OCI-LY7 (cell line): ENCODE measurements around the gene ZNF410. TPM values are rescaled to one million over a fixed set of nuclear protein-coding genes. Genes with fewer than 3 reads are reported as not detected.
A peak's percentile ranks its signal among the peaks of the same experiment; 100 is the strongest.

ENCODE experiments used
- BruUV-seq: library from RNA; stranded (reverse); fragments of 400-500 nt; replicated peaks from 2 replicates; lab custom pipeline; 2021; lab: Mats Ljungman, UMichigan
- CTCF ChIA-PET: fragments of 300-600 bp; sonication (Branson Sonifier 250); formaldehyde crosslinking; loops from one replicate; lab custom pipeline; 2022; ENCODE audit warnings: antibody characterized with exemption; ENCODE audit not compliant: unreplicated experiment; lab: Charles Lee
- POLR2A ChIA-PET: fragments of 300-600 bp; sonication (Branson Sonifier 250); formaldehyde crosslinking; loops from one replicate; lab custom pipeline; 2022; ENCODE audit warnings: antibody characterized with exemption; lab: Charles Lee
- DNase-seq: peaks from one replicate; pipeline ENCODE4 v3.0.0-alpha.2; 2015; ENCODE audit warnings: low spot score
- H2AFZ ChIP-seq: fragments of 200-600 bp; sonication (generic), shearing (Covaris generic); 2 replicates; pipeline ENCODE4 v1.6.1; 2014; ENCODE audit warnings: mild to moderate bottlenecking, antibody characterized with exemption, low read length, moderate library complexity
- H3K27ac ChIP-seq: fragments of 200-600 bp; sonication (generic); 2 replicates; pipeline ENCODE4 v1.5.1; 2014; ENCODE audit warnings: mixed run types, low read depth, mild to moderate bottlenecking, moderate library complexity, low read length, inconsistent platforms; ENCODE audit not compliant: poor library complexity, severe bottlenecking
- H3K36me3 ChIP-seq: fragments of 200-600 bp; sonication (generic); 2 replicates; pipeline ENCODE4 v1.6.1; 2014; ENCODE audit warnings: mild to moderate bottlenecking, antibody characterized with exemption, low read length, moderate library complexity, mixed read lengths; ENCODE audit not compliant: insufficient read depth
- H3K4me1 ChIP-seq: fragments of 200-600 bp; sonication (generic); 2 replicates; pipeline ENCODE4 v1.5.1; 2014; ENCODE audit warnings: mild to moderate bottlenecking, low read length; ENCODE audit not compliant: insufficient read depth, poor library complexity, severe bottlenecking
- H3K4me2 ChIP-seq: fragments of 200-600 bp; sonication (generic); 2 replicates; pipeline ENCODE4 v1.6.1; 2014; ENCODE audit warnings: mild to moderate bottlenecking, low read length
- H3K4me3 ChIP-seq: fragments of 200-600 bp; sonication (generic); 2 replicates; pipeline ENCODE4 v1.5.1; 2014; ENCODE audit warnings: mild to moderate bottlenecking, low read depth, low read length; ENCODE audit not compliant: poor library complexity, severe bottlenecking
- H3K79me2 ChIP-seq: fragments of 200-600 bp; sonication (generic); 2 replicates; pipeline ENCODE4 v1.6.1; 2016; ENCODE audit warnings: low read depth, mild to moderate bottlenecking, low read length, moderate library complexity, mixed read lengths; ENCODE audit not compliant: insufficient read depth
- H3K9me2 ChIP-seq: fragments of 200-600 bp; sonication (generic); 2 replicates; pipeline ENCODE4 v1.6.1; 2016; ENCODE audit warnings: mild to moderate bottlenecking, low read length, mixed read lengths; ENCODE audit not compliant: insufficient read depth
- H3K9me3 ChIP-seq: fragments of 200-600 bp; sonication (generic); 2 replicates; pipeline ENCODE4 v1.6.1; 2014; ENCODE audit warnings: mild to moderate bottlenecking, mixed run types, low read length, mixed read lengths
- H4K20me1 ChIP-seq: fragments of 200-600 bp; sonication (generic); 2 replicates; pipeline ENCODE4 v1.6.1; 2014; ENCODE audit warnings: mild to moderate bottlenecking, antibody characterized with exemption, low read length, moderate library complexity, mixed read lengths; ENCODE audit not compliant: insufficient read depth
- CTCF ChIP-seq: fragments of 200-600 bp; sonication (generic); conservative IDR thresholded peaks from 2 replicates; pipeline ENCODE4 v1.5.1; 2014; ENCODE audit warnings: mild to moderate bottlenecking, antibody characterized with exemption, low read length, moderate library complexity, mixed read lengths
- EZH2phosphoT487 ChIP-seq: fragments of 200-600 bp; sonication (generic); IDR thresholded peaks from 2 replicates; pipeline ENCODE4 v1.6.1; 2018; ENCODE audit warnings: low read depth, borderline replicate concordance, mild to moderate bottlenecking, mixed run types, antibody characterized with exemption, low read length, moderate library complexity, mixed read lengths
- intact Hi-C: fragments of 100-400 bp; cut with micrococcal nuclease; formaldehyde crosslinking; loops from one replicate; pipeline ENCODE4 v1.10.0; 2022; ENCODE audit not compliant: unreplicated experiment
- total RNA-seq, 2 experiments: library from RNA; depleted of rRNA in 1 of 2; stranded (reverse); fragments of >200 nt in 1 of 2; shearing (Covaris generic) in 1 of 2; gene quantifications; 2 replicates each; pipeline ENCODE4 v1.2.3, GENCODE V29; 2014 to 2022

ZNF410 gene
- total RNA-seq, 2 experiments from 2014 or later: 41.6 to 45.2 TPM

GRCh38 chr14:73924337-73924736 lies 37.7 kb downstream of the ZNF410 start:
- CTCF ChIA-PET: no interaction called here
- H4K20me1 ChIP-seq: 0 out of 2 replicates have a peak, but pooled peaks cover 3% of the 10 kb centered on the region
- no peak for TF ChIP-seq CTCF
- TF ChIP-seq EZH2phosphoT487: no peak

GRCh38 chr14:73935666-73936065 lies 49.0 kb downstream of the ZNF410 start:
- Histone ChIP-seq H3K4me2 (no peak overlapping the region), H3K27ac (no peak overlapping the region), H3K4me3 (no peak overlapping the region), H3K79me2 (no peaks in the 10 kb centered on the region), H3K4me1 (no peaks in the 10 kb centered on the region), H3K9me3 (no peaks in the 10 kb centered on the region), H2AFZ (no peak overlapping the region), H3K36me3 (peaks cover 45% of the 10 kb centered on the region), H4K20me1 (no peaks in the 10 kb centered on the region), H3K9me2 (no peaks in the 10 kb centered on the region)
- ChIA-PET POLR2A (interaction anchor here (0.5 to 0.7 kb wide), 2 partner anchors 32 to 416 kb away, joined by 3 to 4 read pairs; no protein-coding TSS in a partner anchor), CTCF (no interaction called here)
- no TSS peak for BruUV-seq
- TF ChIP-seq CTCF (peak; percentile 65), EZH2phosphoT487 (no peak)
- intact Hi-C loops: no loop called here
- DNase-seq: peak; percentile 31

More at GRCh38 chr14:73924337-73924736, 37.7 kb downstream of the ZNF410 start:
- Histone ChIP-seq H2AFZ (no peak overlapping the region), H3K9me2 (no peaks in the 10 kb centered on the region), H3K4me2 (no peak overlapping the region), H3K9me3 (no peaks in the 10 kb centered on the region), H3K79me2 (no peaks in the 10 kb centered on the region), H3K4me1 (no peaks in the 10 kb centered on the region), H3K27ac (no peak overlapping the region), H3K4me3 (no peak overlapping the region), H3K36me3 (peaks cover 96% of the 10 kb centered on the region)
- DNase-seq: no peak
- intact Hi-C loops: no loop called here
- BruUV-seq: no TSS peak
- POLR2A ChIA-PET: interaction anchor here (1.5 kb wide), 1 partner anchor 11 kb away, joined by 5 read pairs; no protein-coding TSS in a partner anchor

- no peak for DNase-seq
- no peak for TF ChIP-seq CTCF
- no peak for TF ChIP-seq EZH2phosphoT487
- no peak overlapping the region for H3K4me2 ChIP-seq
- no peak overlapping the region for H3K4me3 ChIP-seq
- CTCF ChIA-PET: interaction anchor here (0.6 kb wide), 1 partner anchor 164 kb away, joined by 3 read pairs; no protein-coding TSS in a partner anchor
- intact Hi-C loops: no loop called here
- POLR2A ChIA-PET: interaction anchor here (0.6 kb wide), 1 partner anchor 38 kb away, joined by 3 read pairs; no protein-coding TSS in a partner anchor
- H3K9me2 ChIP-seq: no peaks in the 10 kb centered on the region
- no peaks in the 10 kb centered on the region for H3K9me3 ChIP-seq
- no TSS peak for BruUV-seq
- no peaks in the 10 kb centered on the region for H3K79me2 ChIP-seq
- H4K20me1 ChIP-seq: no peaks in the 10 kb centered on the region
- no peak overlapping the region for H2AFZ ChIP-seq
- no peak overlapping the region for H3K27ac ChIP-seq
- H3K4me1 ChIP-seq: no peaks in the 10 kb centered on the region
- H3K36me3 ChIP-seq: peaks cover 36% of the 10 kb centered on the region
Observed at GRCh38 chr14:73936548-73936947, 49.9 kb downstream of the ZNF410 start.
